GM23248 (cell line): Measurements from ENCODE around the gene ZG16B. TPM values are rescaled to one million over a fixed set of nuclear protein-coding genes. Genes with fewer than 3 reads are reported as not detected.
A peak's percentile ranks its signal among the peaks of the same experiment; 100 is the strongest.

Experiments
- DNase-seq: peaks from one replicate; pipeline ENCODE4 v3.0.0-alpha.2; 2015
- H2AFZ ChIP-seq: fragments of 200-600 bp; sonication (generic); 2 replicates; pipeline ENCODE4 v1.6.1; 2016; ENCODE audit warnings: antibody characterized with exemption
- H3F3A ChIP-seq: fragments of 200-600 bp; sonication (generic); 2 replicates; pipeline ENCODE4 v1.6.1; 2016; ENCODE audit warnings: mild to moderate bottlenecking, antibody characterized with exemption, mixed run types; ENCODE audit not compliant: insufficient read depth
- H3K27ac ChIP-seq: fragments of 200-600 bp; sonication (generic); 2 replicates; pipeline ENCODE4 v1.5.1; 2016; ENCODE audit warnings: mild to moderate bottlenecking
- H3K27me3 ChIP-seq: fragments of 200-600 bp; sonication (generic); replicated peaks from 2 replicates; pipeline ENCODE4 v1.6.1; 2016; ENCODE audit warnings: mild to moderate bottlenecking; ENCODE audit not compliant: insufficient read depth
- H3K36me3 ChIP-seq: fragments of 200-600 bp; sonication (generic); 2 replicates; pipeline ENCODE4 v1.6.1; 2016; ENCODE audit warnings: low read depth, mild to moderate bottlenecking
- H3K4me1 ChIP-seq: fragments of 200-600 bp; sonication (generic); 2 replicates; pipeline ENCODE4 v1.6.1; 2016; ENCODE audit warnings: mild to moderate bottlenecking; ENCODE audit not compliant: insufficient read depth
- H3K4me2 ChIP-seq: fragments of 200-600 bp; sonication (generic); one replicate; pipeline ENCODE4 v1.6.1; 2016; ENCODE audit warnings: mild to moderate bottlenecking; ENCODE audit not compliant: unreplicated experiment
- H3K4me3 ChIP-seq: fragments of 200-600 bp; sonication (generic); 2 replicates; pipeline ENCODE4 v1.5.1; 2016; ENCODE audit warnings: mild to moderate bottlenecking
- H3K79me2 ChIP-seq: fragments of 200-600 bp; sonication (generic); 2 replicates; pipeline ENCODE4 v1.6.1; 2016; ENCODE audit warnings: mild to moderate bottlenecking; ENCODE audit not compliant: insufficient read depth
- H3K9ac ChIP-seq: fragments of 200-600 bp; sonication (generic); 2 replicates; pipeline ENCODE4 v1.6.1; 2016; ENCODE audit warnings: mild to moderate bottlenecking
- H3K9me2 ChIP-seq: fragments of 200-600 bp; sonication (generic); 2 replicates; pipeline ENCODE4 v1.6.1; 2016; ENCODE audit warnings: mixed run types, mild to moderate bottlenecking, moderate library complexity; ENCODE audit not compliant: insufficient read depth
- H3K9me3 ChIP-seq: fragments of 200-600 bp; sonication (generic); one replicate; pipeline ENCODE4 v1.6.1; 2017; ENCODE audit warnings: low read depth
- H4K20me1 ChIP-seq: fragments of 200-600 bp; sonication (generic); 2 replicates; pipeline ENCODE4 v1.6.0; 2016; ENCODE audit not compliant: insufficient read depth
- EZH2 ChIP-seq: fragments of 200-600 bp; sonication (generic); IDR thresholded peaks from 2 replicates; pipeline ENCODE4 v1.6.1; 2018; ENCODE audit warnings: antibody characterized with exemption, mild to moderate bottlenecking; ENCODE audit not compliant: insufficient read depth, poor library complexity, severe bottlenecking
- EZH2phosphoT487 ChIP-seq: fragments of 200-600 bp; sonication (generic); IDR thresholded peaks from 2 replicates; pipeline ENCODE4 v1.6.1; 2018; ENCODE audit warnings: antibody characterized with exemption, moderate library complexity, mild to moderate bottlenecking, low read depth; ENCODE audit not compliant: insufficient read depth
- WGBS, 2 experiments: methylation state at CpG; one replicate each; pipeline ENCODE4 v1.1.6; 2015 to 2017; ENCODE audit warnings: low lambda C conversion rate in 2 of 2, low coverage in 1 of 2; ENCODE audit errors: missing lambda C conversion rate in 2 of 2; 5-methylcytosine and 5-hydroxymethylcytosine counted together
- in situ Hi-C: fragments of 300-500 bp; cut with MboI; formaldehyde crosslinking; loops from 2 replicates; pipeline ENCODE4 v1.15.0; 2020
- polyA plus RNA-seq: library from polyadenylated mRNA; unstranded; fragments of >200 nt; fragmentation: Nextera tagmentation; extraction: Ambion mirVana; gene quantifications from 2 replicates; pipeline ENCODE4 v1.2.1, GENCODE V29; 2016
- total RNA-seq: library from RNA; depleted of rRNA; stranded (reverse); fragments of >200 nt; shearing (Covaris generic); gene quantifications from 2 replicates; pipeline ENCODE4 v1.2.3, GENCODE V29; 2014

The ZG16B gene
- total and polyA plus RNA-seq, 2 experiments from 2014 or later, result not detected

GRCh38 chr16:2836646-2837508 lies 6.8 kb downstream of the ZG16B start:
- Histone ChIP-seq H3K9ac (no peak overlapping the region), H3K4me1 (peaks cover 6% of the 10 kb centered on the region), H3F3A (peaks cover 22% of the 10 kb centered on the region), H3K79me2 (no peaks in the 10 kb centered on the region), H4K20me1 (no peaks in the 10 kb centered on the region), H3K4me3 (no peak overlapping the region), H3K27me3 (no peaks in the 10 kb centered on the region; the same call in 1 of the 2 replicates), H3K36me3 (no peaks in the 10 kb centered on the region), H3K9me3 (no peaks in the 10 kb centered on the region), H3K9me2 (no peaks in the 10 kb centered on the region), H3K27ac (no peak overlapping the region), H3K4me2 (no peak overlapping the region), H2AFZ (no peak overlapping the region)
- in situ Hi-C loops, result no loop called here
- DNase-seq, result peak; percentile 41
- WGBS, 2 experiments, result 63 to 66% methylated on average over 13 of the region's 13 CpGs
- TF ChIP-seq EZH2phosphoT487 (no peak), EZH2 (no peak)

- Histone ChIP-seq H3K27ac (no peak overlapping the region), H3K9ac (no peak overlapping the region), H3F3A (peaks cover 22% of the 10 kb centered on the region), H3K4me2 (no peak overlapping the region), H3K9me2 (no peaks in the 10 kb centered on the region), H2AFZ (no peak overlapping the region), H3K4me3 (no peak overlapping the region), H3K27me3 (no peaks in the 10 kb centered on the region), H3K36me3 (no peaks in the 10 kb centered on the region), H3K4me1 (peaks cover 6% of the 10 kb centered on the region), H4K20me1 (no peaks in the 10 kb centered on the region), H3K9me3 (no peaks in the 10 kb centered on the region), H3K79me2 (no peaks in the 10 kb centered on the region)
- in situ Hi-C loops, result no loop called here
- WGBS, 2 experiments, result 2 to 6% methylated on average over 12 of the region's 12 CpGs
- TF ChIP-seq EZH2 (no peak), EZH2phosphoT487 (no peak)
- DNase-seq, result peak; percentile 94
These were observed 8.8 kb downstream of the ZG16B start for GRCh38 chr16:2838928-2839327.

GRCh38 chr16:2839650-2840450 lies 9.7 kb downstream of the ZG16B start:
- Histone ChIP-seq H3F3A (peaks cover 22% of the 10 kb centered on the region), H3K9me2 (no peaks in the 10 kb centered on the region), H3K27ac (no peak overlapping the region), H3K4me3 (no peak overlapping the region), H4K20me1 (no peaks in the 10 kb centered on the region), H3K79me2 (no peaks in the 10 kb centered on the region), H3K4me1 (peaks cover 6% of the 10 kb centered on the region), H3K27me3 (no peaks in the 10 kb centered on the region), H3K9ac (no peak overlapping the region), H2AFZ (no peak overlapping the region), H3K36me3 (no peaks in the 10 kb centered on the region), H3K4me2 (no peak overlapping the region), H3K9me3 (no peaks in the 10 kb centered on the region)
- in situ Hi-C loops, result no loop called here
- WGBS, 2 experiments, result 80 to 81% methylated on average over 15 of the region's 15 CpGs
- DNase-seq, result no peak
- no peak for TF ChIP-seq EZH2
- no peak for TF ChIP-seq EZH2phosphoT487

GRCh38 chr16:2840914-2841313 lies 10.8 kb downstream of the ZG16B start:
- H3K9ac ChIP-seq, result no peak overlapping the region
- peaks cover 22% of the 10 kb centered on the region for H3F3A ChIP-seq
- in situ Hi-C loops, result no loop called here
- 83 to 85% methylated on average over 9 to 10 of the region's 12 CpGs for WGBS, 2 experiments
- H4K20me1 ChIP-seq, result no peaks in the 10 kb centered on the region
- no peak overlapping the region for H3K4me3 ChIP-seq
- no peaks in the 10 kb centered on the region for H3K36me3 ChIP-seq
- TF ChIP-seq EZH2phosphoT487 (no peak), EZH2 (no peak)
- no peaks in the 10 kb centered on the region for H3K79me2 ChIP-seq
- no peaks in the 10 kb centered on the region for H3K4me1 ChIP-seq
- H3K4me2 ChIP-seq, result no peak overlapping the region
- no peak overlapping the region for H3K27ac ChIP-seq
- H2AFZ ChIP-seq, result no peak overlapping the region
- no peaks in the 10 kb centered on the region for H3K27me3 ChIP-seq
- H3K9me3 ChIP-seq, result no peaks in the 10 kb centered on the region
- no peak for DNase-seq
- H3K9me2 ChIP-seq, result no peaks in the 10 kb centered on the region
